ENCODE measurements around the gene NXPE4. TPM values are rescaled to one million over a fixed set of nuclear protein-coding genes. Genes with fewer than 3 reads are reported as not detected.
A peak's percentile ranks its signal among the peaks of the same experiment; 100 is the strongest.
"Not testable (repeated sequence)": the region's sequence is repeated elsewhere in the genome, so short reads cannot be mapped to it uniquely, and the experiment has no call there.

Gene NXPE4
- total RNA-seq (2022) (not detected in 2 replicates), Bru-seq, nascent RNA (percentile 3 among the genes with signal in this experiment), BruChase-seq, experiment 1, labeled RNA remaining after a 2-hour chase (not detected), BruChase-seq, experiment 2, labeled RNA remaining after a 6-hour chase (not detected)
- long read RNA-seq: 0 reads

DNA sequence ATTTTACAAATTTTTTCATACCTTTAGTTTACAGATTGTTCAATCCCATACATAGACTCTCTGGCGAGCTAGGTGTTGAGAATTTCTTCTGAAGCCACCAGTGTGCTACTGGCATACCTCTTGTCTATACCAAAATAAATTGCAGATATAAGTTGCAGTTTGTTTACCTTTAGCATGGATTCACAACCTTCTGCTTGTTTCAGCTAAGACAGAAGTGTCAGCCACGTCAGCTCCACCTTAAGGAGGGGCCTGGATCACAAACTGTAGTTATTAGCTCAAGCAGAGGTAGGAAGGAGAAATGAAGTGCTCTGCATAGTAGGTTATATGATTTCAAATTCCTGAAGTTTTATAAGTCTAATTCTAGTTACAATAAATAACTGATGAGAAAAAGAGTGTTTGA, at the start of gene NXPE4:
NXPE4 (minus strand) TSS at position 216 of the 400 bp plus-strand sequence. CDS start 1,027 bp downstream, outside the sequence.
- Mint-ChIP-seq H3K4me1 (ENCODE audit: low read depth, unreplicated experiment) (no peaks in the 10 kb centered on the region), H3K9me3 (ENCODE audit: unreplicated experiment) (no peaks in the 10 kb centered on the region), H3K4me3 (ENCODE audit: unreplicated experiment) (no peak within 1 kb of the TSS), H3K27ac (ENCODE audit: unreplicated experiment) (no peak within 1 kb of the TSS), H3K36me3 (ENCODE audit: insufficient read depth, unreplicated experiment) (no peaks in the 10 kb centered on the region), H3K27me3 (ENCODE audit: insufficient read depth, unreplicated experiment) (no peaks in the 10 kb centered on the region)
- H3K9me3 ChIP-seq: no peaks in the 10 kb centered on the region
- CTCF ChIA-PET: no interaction called here
- TF ChIP-seq, protein P1, sequence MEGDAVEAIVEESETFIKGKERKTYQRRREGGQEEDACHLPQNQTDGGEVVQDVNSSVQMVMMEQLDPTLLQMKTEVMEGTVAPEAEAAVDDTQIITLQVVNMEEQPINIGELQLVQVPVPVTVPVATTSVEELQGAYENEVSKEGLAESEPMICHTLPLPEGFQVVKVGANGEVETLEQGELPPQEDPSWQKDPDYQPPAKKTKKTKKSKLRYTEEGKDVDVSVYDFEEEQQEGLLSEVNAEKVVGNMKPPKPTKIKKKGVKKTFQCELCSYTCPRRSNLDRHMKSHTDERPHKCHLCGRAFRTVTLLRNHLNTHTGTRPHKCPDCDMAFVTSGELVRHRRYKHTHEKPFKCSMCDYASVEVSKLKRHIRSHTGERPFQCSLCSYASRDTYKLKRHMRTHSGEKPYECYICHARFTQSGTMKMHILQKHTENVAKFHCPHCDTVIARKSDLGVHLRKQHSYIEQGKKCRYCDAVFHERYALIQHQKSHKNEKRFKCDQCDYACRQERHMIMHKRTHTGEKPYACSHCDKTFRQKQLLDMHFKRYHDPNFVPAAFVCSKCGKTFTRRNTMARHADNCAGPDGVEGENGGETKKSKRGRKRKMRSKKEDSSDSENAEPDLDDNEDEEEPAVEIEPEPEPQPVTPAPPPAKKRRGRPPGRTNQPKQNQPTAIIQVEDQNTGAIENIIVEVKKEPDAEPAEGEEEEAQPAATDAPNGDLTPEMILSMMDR (IDR thresholded peaks at IDR 0.05; ENCODE audit: insufficient read depth in 1 of 2, low read depth in 1 of 2, low read length in 1 of 2, severe bottlenecking in 1 of 2, unreplicated experiment in 1 of 2): no peak
- intact Hi-C loops (cut with micrococcal nuclease; ENCODE audit: unreplicated experiment): no loop called here
- H3K4me1 ChIP-seq: no peaks in the 10 kb centered on the region
- no peaks in the 10 kb centered on the region for H3K27me3 ChIP-seq (replicated peaks; ENCODE audit: control insufficient read depth, insufficient read depth, low read length)
- POLR2A ChIA-PET: no interaction called here
- H3K36me3 ChIP-seq (ENCODE audit: control insufficient read depth, insufficient read depth, low read length): no peaks in the 10 kb centered on the region
- no TSS peak for BruUV-seq (replicated peaks)
- no peak for DNase-seq
- no peak within 1 kb of the TSS for H3K4me3 ChIP-seq (ENCODE audit: low read depth, low read length)

DNA sequence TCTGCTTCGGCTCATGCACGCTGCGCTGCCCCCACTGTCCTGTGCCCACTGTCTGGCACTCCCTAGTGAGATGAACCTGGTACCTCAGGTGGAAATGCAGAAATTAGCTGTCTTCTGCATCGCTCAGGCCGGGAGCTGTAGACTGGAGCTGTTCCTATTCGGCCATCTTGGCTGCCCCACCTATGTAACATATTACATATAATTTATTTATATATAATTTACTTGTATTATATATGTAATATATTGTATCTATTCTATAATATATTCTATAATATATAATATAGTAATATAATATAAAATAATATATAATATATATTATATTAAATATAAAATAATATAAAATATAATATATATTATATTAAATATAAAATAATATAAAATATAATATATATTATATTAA, 43.9 kb upstream of the NXPE4 start:
- H3K27ac Mint-ChIP-seq (ENCODE audit: unreplicated experiment); H3K9me3 ChIP-seq; H3K36me3 Mint-ChIP-seq (ENCODE audit: insufficient read depth, unreplicated experiment); BruUV-seq (replicated peaks); intact Hi-C loops (cut with micrococcal nuclease; ENCODE audit: unreplicated experiment); POLR2A ChIA-PET; H3K4me1 ChIP-seq; DNase-seq; H3K4me1 Mint-ChIP-seq (ENCODE audit: low read depth, unreplicated experiment); H3K9me3 Mint-ChIP-seq (ENCODE audit: unreplicated experiment); H3K4me3 ChIP-seq (ENCODE audit: low read depth, low read length); H3K27me3 Mint-ChIP-seq (ENCODE audit: insufficient read depth, unreplicated experiment); H3K4me3 Mint-ChIP-seq (ENCODE audit: unreplicated experiment); H3K36me3 ChIP-seq (ENCODE audit: control insufficient read depth, insufficient read depth, low read length); H3K27me3 ChIP-seq (replicated peaks; ENCODE audit: control insufficient read depth, insufficient read depth, low read length); CTCF ChIA-PET: not testable (repeated sequence)

DNA sequence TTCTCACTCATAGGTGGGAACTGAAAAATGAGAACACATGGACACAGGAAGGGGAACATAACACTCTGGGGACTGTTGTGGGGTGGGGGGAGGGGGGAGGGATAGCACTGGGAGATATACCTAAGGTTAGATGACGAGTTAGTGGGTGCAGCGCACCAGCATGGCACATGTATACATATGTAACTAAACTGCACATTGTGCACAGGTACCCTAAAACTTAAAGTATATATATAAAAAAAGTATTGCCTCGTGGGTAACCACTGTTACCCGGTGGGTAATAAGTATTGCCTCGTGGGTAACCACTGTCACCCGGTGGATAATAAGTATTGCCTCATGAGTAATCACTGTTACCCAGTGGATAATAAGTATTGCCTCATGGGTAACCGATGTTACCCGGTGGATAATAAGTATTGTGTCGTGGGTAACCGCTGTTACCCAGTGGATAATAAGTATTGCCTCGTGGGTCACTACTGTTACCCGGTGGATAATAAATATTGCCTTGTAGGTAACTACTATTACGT, 35.9 kb upstream of the NXPE4 start:
- not testable (repeated sequence) for H3K4me3 ChIP-seq (ENCODE audit: low read depth, low read length); H3K36me3 Mint-ChIP-seq (ENCODE audit: insufficient read depth, unreplicated experiment)

DNA sequence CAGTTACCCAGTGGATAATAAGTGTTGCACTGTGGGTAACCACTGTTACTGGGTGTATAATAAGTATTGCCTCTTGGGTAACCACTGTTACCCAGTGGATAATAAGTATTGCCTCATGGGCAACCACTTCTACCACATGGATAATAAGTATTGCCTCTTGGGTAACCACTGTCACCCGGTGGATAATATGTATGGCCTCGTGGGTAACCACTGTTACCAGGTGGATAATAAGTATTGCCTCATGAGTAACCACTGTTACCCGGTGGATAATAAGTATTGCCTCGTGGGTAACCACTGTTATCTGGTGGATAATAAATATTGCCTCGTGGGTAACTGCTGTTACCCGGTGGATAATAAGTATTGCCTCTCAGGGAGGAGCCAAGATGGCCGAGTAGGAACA, 29.7 kb upstream of the NXPE4 start:
- ChIA-PET POLR2A (no interaction called here), CTCF (no interaction called here)
- no peaks in the 10 kb centered on the region for H3K36me3 Mint-ChIP-seq (ENCODE audit: insufficient read depth, unreplicated experiment)
- no peaks in the 10 kb centered on the region for H3K27me3 Mint-ChIP-seq (ENCODE audit: insufficient read depth, unreplicated experiment)
- no peaks in the 10 kb centered on the region for H3K36me3 ChIP-seq (ENCODE audit: control insufficient read depth, insufficient read depth, low read length)
- H3K4me1 ChIP-seq: no peaks in the 10 kb centered on the region
- H3K9me3 ChIP-seq: peaks cover 34% of the 10 kb centered on the region
- no peak for DNase-seq
- H3K9me3 Mint-ChIP-seq (ENCODE audit: unreplicated experiment): peaks cover 9% of the 10 kb centered on the region
- no peak overlapping the region for H3K4me3 ChIP-seq (ENCODE audit: low read depth, low read length)
- H3K27ac Mint-ChIP-seq (ENCODE audit: unreplicated experiment): no peak overlapping the region
- no peaks in the 10 kb centered on the region for H3K27me3 ChIP-seq (replicated peaks; ENCODE audit: control insufficient read depth, insufficient read depth, low read length)
- intact Hi-C loops (cut with micrococcal nuclease; ENCODE audit: unreplicated experiment): loop anchor here (2.0 kb wide), 1 partner anchor 20 kb away; no protein-coding TSS in a partner anchor
- TF ChIP-seq, protein P1 (IDR thresholded peaks at IDR 0.05; ENCODE audit: insufficient read depth in 1 of 2, low read depth in 1 of 2, low read length in 1 of 2, severe bottlenecking in 1 of 2, unreplicated experiment in 1 of 2): no peak
- no peak overlapping the region for H3K4me3 Mint-ChIP-seq (ENCODE audit: unreplicated experiment)
- no TSS peak for BruUV-seq (replicated peaks)
- H3K4me1 Mint-ChIP-seq (ENCODE audit: low read depth, unreplicated experiment): no peaks in the 10 kb centered on the region

More for the DNA sequence above, 35.9 kb upstream of the NXPE4 start:
- CTCF ChIA-PET; H3K4me1 Mint-ChIP-seq (ENCODE audit: low read depth, unreplicated experiment); BruUV-seq (replicated peaks); H3K36me3 ChIP-seq (ENCODE audit: control insufficient read depth, insufficient read depth, low read length); H3K9me3 Mint-ChIP-seq (ENCODE audit: unreplicated experiment); H3K27me3 ChIP-seq (replicated peaks; ENCODE audit: control insufficient read depth, insufficient read depth, low read length); H3K9me3 ChIP-seq; intact Hi-C loops (cut with micrococcal nuclease; ENCODE audit: unreplicated experiment); H3K4me1 ChIP-seq; H3K27me3 Mint-ChIP-seq (ENCODE audit: insufficient read depth, unreplicated experiment); H3K4me3 Mint-ChIP-seq (ENCODE audit: unreplicated experiment); POLR2A ChIA-PET; DNase-seq; H3K27ac Mint-ChIP-seq (ENCODE audit: unreplicated experiment): not testable (repeated sequence)

All from Caco-2 (cell line).